K562 (cell line): Measurements from ENCODE around the gene NUDT22. TPM values are rescaled to one million over a fixed set of nuclear protein-coding genes. Genes with fewer than 3 reads are reported as not detected.

Experiments
- CEBPB ChIP-seq: fragments of 450-650 bp; IDR thresholded peaks from 2 replicates; pipeline ENCODE4 v1.6.1; 2016; ENCODE audit warnings: missing genetic modification characterization, missing compliant biosample characterization
- CTBP1 ChIP-seq: fragments of 450-650 bp; IDR thresholded peaks from 2 replicates; pipeline ENCODE4 v1.6.1; 2016; ENCODE audit warnings: borderline replicate concordance
- CXXC5 ChIP-seq: fragments of 250-450 bp; sonication (Bioruptor Pico); IDR thresholded peaks from 2 replicates; pipeline ENCODE4 v1.8.0; 2022; ENCODE audit warnings: inconsistent platforms, mild to moderate bottlenecking, moderate library complexity
- EP300 ChIP-seq: IDR thresholded peaks from 2 replicates; pipeline ENCODE4 v1.6.1; 2012; ENCODE audit warnings: low read length, improper control_type of control experiment
- ETV1 ChIP-seq: fragments of 450-650 bp; conservative IDR thresholded peaks from 2 replicates; pipeline ENCODE4 v1.6.1; 2016; ENCODE audit warnings: missing genetic modification characterization, control low read depth, low read depth, missing compliant biosample characterization
- FOXJ2 ChIP-seq: fragments of 200-800 bp; sonication (Bioruptor generic); IDR thresholded peaks from 2 replicates; pipeline ENCODE4 v1.6.1; 2016; ENCODE audit warnings: missing genetic modification characterization, missing compliant biosample characterization
- NBN ChIP-seq: fragments of 450-650 bp; IDR thresholded peaks from 2 replicates; pipeline ENCODE4 v1.6.1; 2016; ENCODE audit warnings: low read depth, mild to moderate bottlenecking
- NUFIP1 ChIP-seq: fragments of 450-650 bp; IDR thresholded peaks from 2 replicates; pipeline ENCODE4 v1.6.1; 2018; ENCODE audit not compliant: partially characterized antibody
- PML ChIP-seq: IDR thresholded peaks from 2 replicates; pipeline ENCODE4 v1.6.1; 2012; ENCODE audit warnings: low read length, inconsistent platforms
- PRPF4 ChIP-seq: fragments of 200-400 bp; formaldehyde crosslinking; IDR thresholded peaks from one replicate; pipeline ENCODE4 v1.6.1; 2017; ENCODE audit warnings: low read length, low read depth, mild to moderate bottlenecking; ENCODE audit not compliant: insufficient read depth, poor library complexity, severe bottlenecking
- SMARCE1 ChIP-seq: fragments of 450-650 bp; IDR thresholded peaks from 2 replicates; pipeline ENCODE4 v1.7.1; 2016; ENCODE audit warnings: mild to moderate bottlenecking
- SRSF7 ChIP-seq: fragments of 200-400 bp; formaldehyde crosslinking; optimal IDR thresholded peaks from 2 replicates; pipeline ENCODE3; 2017; ENCODE audit warnings: mild to moderate bottlenecking, low read depth, low read length
- TAF1 ChIP-seq: IDR thresholded peaks from 2 replicates; pipeline ENCODE4 v1.6.1; 2011; ENCODE audit warnings: mild to moderate bottlenecking, low read length, moderate library complexity; ENCODE audit not compliant: insufficient read depth, control insufficient read depth, severe bottlenecking; ENCODE audit errors: extremely low read depth
- TEAD1 ChIP-seq, 2 experiments: fragments of 450-650 bp in 1 of 2; sonication (generic) in 1 of 2; formaldehyde crosslinking; IDR thresholded peaks; 2 replicates each; pipeline versions ENCODE4 v1.4.0 to v1.8.0; 2020 to 2022; ENCODE audit warnings: mild to moderate bottlenecking in 2 of 2, missing genetic modification reagents in 1 of 2
- YY1 ChIP-seq, 3 experiments: IDR thresholded peaks; 2 replicates each; pipeline ENCODE4 v1.6.1; 2011; ENCODE audit warnings: low read length in 2 of 3, mild to moderate bottlenecking in 2 of 3, moderate library complexity in 2 of 3, borderline replicate concordance in 1 of 3, control low read depth in 1 of 3, low read depth in 1 of 3; ENCODE audit not compliant: insufficient read depth in 3 of 3, insufficient replicate concordance in 2 of 3, control insufficient read depth in 1 of 3, insufficient read length in 1 of 3; ENCODE audit errors: extremely low read depth in 1 of 3
- ZC3H11A ChIP-seq: IDR thresholded peaks from 2 replicates; pipeline ENCODE4 v1.6.1; 2012; ENCODE audit warnings: low read depth, low read length, improper control_type of control experiment
- polyA plus RNA-seq, 8 experiments: library from polyadenylated mRNA; depleted of rRNA in 4 of 8; stranded (reverse) in 5 of 8; unstranded in 3 of 8; fragments of >200 nt; fragmentation: Nextera tagmentation in 2 of 8; fragmentation: Illumina TruSeq in 1 of 8; extraction: Ambion mirVana in 2 of 8; extraction: Trizol in 1 of 8; gene quantifications; 2 replicates each; pipeline versions ENCODE4 v1.2.1 to v1.2.3, GENCODE V29; 2011 to 2014; ENCODE audit warnings: inconsistent platforms in 1 of 8, missing spikeins in 1 of 8
- total RNA-seq, 7 experiments: library from RNA; depleted of rRNA in 6 of 7; stranded (reverse); fragments of >200 nt in 6 of 7; fragmentation: Illumina TruSeq in 2 of 7; extraction: Trizol in 2 of 7; gene quantifications; 2 replicates each; pipeline versions ENCODE4 v1.2.1 to v1.2.3, GENCODE V29; 2011 to 2021; ENCODE audit warnings: low replicate concordance in 1 of 7
- TF ChIP-seq, protein P1 (sequence below), 2 experiments: fragments of 200-800 bp in 1 of 2; sonication (Bioruptor generic) in 1 of 2; sonication (generic) in 1 of 2; formaldehyde crosslinking in 1 of 2; IDR thresholded peaks in 1 of 2; conservative IDR thresholded peaks in 1 of 2; 2 replicates each; pipeline versions ENCODE4 v1.5.0 to v1.6.1; 2016 to 2020; ENCODE audit warnings: missing compliant biosample characterization in 1 of 2, missing genetic modification characterization in 1 of 2, missing genetic modification reagents in 1 of 2
- TF ChIP-seq, protein P2 (sequence below): fragments of 200-800 bp; sonication (Bioruptor generic); IDR thresholded peaks from 2 replicates; pipeline ENCODE4 v1.6.1; 2017; ENCODE audit warnings: missing genetic modification characterization, missing compliant biosample characterization
- TF ChIP-seq, protein P3 (sequence below): sonication (generic); formaldehyde crosslinking; IDR thresholded peaks from 2 replicates; pipeline ENCODE4 v1.8.0; 2022; ENCODE audit warnings: mild to moderate bottlenecking, missing genetic modification reagents
- TF ChIP-seq, protein P4 (sequence below): fragments of 250-450 bp; sonication (Bioruptor Pico); IDR thresholded peaks from 2 replicates; pipeline ENCODE4 v1.4.0; 2020
- TF ChIP-seq, protein P5 (sequence below): fragments of 250-450 bp; sonication (Bioruptor Pico); IDR thresholded peaks from 2 replicates; pipeline ENCODE4 v1.8.0; 2021; ENCODE audit warnings: moderate library complexity, mild to moderate bottlenecking, inconsistent platforms

Gene NUDT22
- total and polyA plus RNA-seq, 9 of the 15 experiments (the other 6 are each of a cell fraction or from before 2014, with no cell fraction given): 6.3 to 92.6 (median 37.4) TPM

DNA sequence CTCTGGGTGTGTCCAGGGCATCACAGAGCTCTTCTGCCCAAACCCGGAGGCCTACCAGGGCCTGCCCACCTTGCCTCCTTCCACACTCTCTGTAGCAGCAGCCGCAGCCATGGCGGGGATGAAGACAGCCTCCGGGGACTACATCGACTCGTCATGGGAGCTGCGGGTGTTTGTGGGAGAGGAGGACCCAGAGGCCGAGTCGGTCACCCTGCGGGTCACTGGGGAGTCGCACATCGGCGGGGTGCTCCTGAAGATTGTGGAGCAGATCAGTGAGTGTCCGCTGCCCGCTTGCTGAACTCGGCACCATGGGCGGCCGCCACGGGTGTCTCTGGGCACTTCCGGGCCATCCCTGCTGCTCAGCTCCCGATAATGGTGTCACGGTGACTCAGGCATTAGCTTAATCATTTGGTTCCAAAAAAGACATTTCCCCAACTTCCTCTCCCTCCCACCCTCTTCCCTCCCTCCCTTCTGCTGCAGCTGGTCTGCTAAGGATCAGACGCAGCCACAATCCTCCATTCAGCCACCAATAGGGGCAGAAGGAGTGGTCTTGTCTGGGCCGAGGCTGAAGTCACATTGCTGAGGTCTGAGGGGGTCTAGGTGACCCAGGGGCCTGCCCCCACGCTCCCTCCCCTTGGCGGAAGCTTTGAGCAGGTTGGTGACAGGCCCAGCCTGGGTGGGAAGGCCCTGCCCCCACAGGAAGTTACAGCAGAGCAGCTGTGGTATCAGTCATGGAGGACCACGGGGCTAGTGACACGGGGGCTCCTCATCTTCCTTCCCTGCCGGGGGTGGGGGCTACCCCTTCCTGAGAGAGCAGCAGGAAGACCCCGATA lies 18.6 kb upstream of the NUDT22 start (continued):
- TF ChIP-seq YY1 (IDR thresholded peaks at IDR 0.05; ENCODE audit: borderline replicate concordance in 1 of 3, control insufficient read depth in 1 of 3, extremely low read depth in 1 of 3, insufficient read depth in 3 of 3, insufficient read length in 1 of 3, insufficient replicate concordance in 2 of 3, low read depth in 1 of 3, low read length in 2 of 3): peak; percentile 32 to 81 (median 79)
- 0 out of 4 replicates have a peak, but pooled peaks of 1 of the 2 experiments have one; percentile 4 for TF ChIP-seq TEAD1 (CRISPR knock-in tag; IDR thresholded peaks at IDR 0.05)
- peak; percentile 87 for TF ChIP-seq NBN
- TF ChIP-seq, protein P1, sequence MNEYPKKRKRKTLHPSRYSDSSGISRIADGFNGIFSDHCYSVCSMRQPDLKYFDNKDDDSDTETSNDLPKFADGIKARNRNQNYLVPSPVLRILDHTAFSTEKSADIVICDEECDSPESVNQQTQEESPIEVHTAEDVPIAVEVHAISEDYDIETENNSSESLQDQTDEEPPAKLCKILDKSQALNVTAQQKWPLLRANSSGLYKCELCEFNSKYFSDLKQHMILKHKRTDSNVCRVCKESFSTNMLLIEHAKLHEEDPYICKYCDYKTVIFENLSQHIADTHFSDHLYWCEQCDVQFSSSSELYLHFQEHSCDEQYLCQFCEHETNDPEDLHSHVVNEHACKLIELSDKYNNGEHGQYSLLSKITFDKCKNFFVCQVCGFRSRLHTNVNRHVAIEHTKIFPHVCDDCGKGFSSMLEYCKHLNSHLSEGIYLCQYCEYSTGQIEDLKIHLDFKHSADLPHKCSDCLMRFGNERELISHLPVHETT (CRISPR knock-in tag; conservative IDR thresholded peaks at IDR 0.05 in 1 of 2, IDR thresholded peaks at IDR 0.05 in 1 of 2): peak in 1 of 2 experiments; percentile 84; a peak in 2 of 4 replicates
- TF ChIP-seq, protein P2, sequence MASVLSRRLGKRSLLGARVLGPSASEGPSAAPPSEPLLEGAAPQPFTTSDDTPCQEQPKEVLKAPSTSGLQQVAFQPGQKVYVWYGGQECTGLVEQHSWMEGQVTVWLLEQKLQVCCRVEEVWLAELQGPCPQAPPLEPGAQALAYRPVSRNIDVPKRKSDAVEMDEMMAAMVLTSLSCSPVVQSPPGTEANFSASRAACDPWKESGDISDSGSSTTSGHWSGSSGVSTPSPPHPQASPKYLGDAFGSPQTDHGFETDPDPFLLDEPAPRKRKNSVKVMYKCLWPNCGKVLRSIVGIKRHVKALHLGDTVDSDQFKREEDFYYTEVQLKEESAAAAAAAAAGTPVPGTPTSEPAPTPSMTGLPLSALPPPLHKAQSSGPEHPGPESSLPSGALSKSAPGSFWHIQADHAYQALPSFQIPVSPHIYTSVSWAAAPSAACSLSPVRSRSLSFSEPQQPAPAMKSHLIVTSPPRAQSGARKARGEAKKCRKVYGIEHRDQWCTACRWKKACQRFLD (CRISPR knock-in tag): peak; percentile 88
- no peak for TF ChIP-seq SRSF7
- TF ChIP-seq NUFIP1: no peak
- TF ChIP-seq EP300: peak; percentile 76; the same call in 1 of the 2 replicates
- TF ChIP-seq SMARCE1: peak; percentile 75; the same call in 1 of the 2 replicates
- TF ChIP-seq, protein P3, sequence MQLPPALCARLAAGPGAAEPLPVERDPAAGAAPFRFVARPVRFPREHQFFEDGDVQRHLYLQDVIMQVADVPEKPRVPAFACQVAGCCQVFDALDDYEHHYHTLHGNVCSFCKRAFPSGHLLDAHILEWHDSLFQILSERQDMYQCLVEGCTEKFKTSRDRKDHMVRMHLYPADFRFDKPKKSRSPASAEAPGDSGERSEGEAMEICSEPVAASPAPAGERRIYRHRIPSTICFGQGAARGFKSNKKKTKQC (CRISPR knock-in tag): peak; percentile 31; the same call in 1 of the 2 replicates
- 0 out of 2 replicates have a peak, but pooled peaks have one; percentile 52 for TF ChIP-seq FOXJ2
- peak; percentile 93 for TF ChIP-seq ETV1 (tag)
- TF ChIP-seq, protein P4, sequence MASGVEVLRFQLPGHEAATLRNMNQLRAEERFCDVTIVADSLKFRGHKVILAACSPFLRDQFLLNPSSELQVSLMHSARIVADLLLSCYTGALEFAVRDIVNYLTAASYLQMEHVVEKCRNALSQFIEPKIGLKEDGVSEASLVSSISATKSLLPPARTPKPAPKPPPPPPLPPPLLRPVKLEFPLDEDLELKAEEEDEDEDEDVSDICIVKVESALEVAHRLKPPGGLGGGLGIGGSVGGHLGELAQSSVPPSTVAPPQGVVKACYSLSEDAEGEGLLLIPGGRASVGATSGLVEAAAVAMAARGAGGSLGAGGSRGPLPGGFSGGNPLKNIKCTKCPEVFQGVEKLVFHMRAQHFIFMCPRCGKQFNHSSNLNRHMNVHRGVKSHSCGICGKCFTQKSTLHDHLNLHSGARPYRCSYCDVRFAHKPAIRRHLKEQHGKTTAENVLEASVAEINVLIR: no peak
- peak; percentile 86 for TF ChIP-seq TAF1
- peak; percentile 62; the same call in 1 of the 2 replicates for TF ChIP-seq CXXC5
- TF ChIP-seq, protein P5, sequence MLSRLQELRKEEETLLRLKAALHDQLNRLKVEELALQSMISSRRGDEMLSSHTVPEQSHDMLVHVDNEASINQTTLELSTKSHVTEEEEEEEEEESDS: no peak
- peak; percentile 76 for TF ChIP-seq PML
- 0 out of 2 replicates have a peak, but pooled peaks have one; percentile 30 for TF ChIP-seq CTBP1
- TF ChIP-seq CEBPB: no peak
- TF ChIP-seq PRPF4: peak; percentile 58
- no peak for TF ChIP-seq ZC3H11A
